HL-60 (cell line): ENCODE results near the gene MCOLN1.
A peak's percentile ranks its signal among the peaks of the same experiment; 100 is the strongest.

Source experiments
- DNase-seq, 2 experiments: peaks; one replicate each; pipeline ENCODE4 v3.0.0-alpha.2; 2010 to 2020; ENCODE audit warnings: low read depth in 1 of 2, low spot score in 1 of 2
- H3K27ac ChIP-seq: fragments of 250-450 bp; sonication (Bioruptor Pico); replicated peaks from 2 replicates; pipeline ENCODE4 v1.5.1; 2020; ENCODE audit warnings: mild to moderate bottlenecking, moderate library complexity
- H3K27me3 ChIP-seq: fragments of 250-450 bp; sonication (Bioruptor Pico); 2 replicates; pipeline ENCODE4 v1.5.1; 2021; ENCODE audit warnings: mild to moderate bottlenecking, moderate library complexity; ENCODE audit not compliant: insufficient read depth, poor library complexity, severe bottlenecking
- H3K4me3 ChIP-seq: replicated peaks from 2 replicates; pipeline ENCODE4 v1.5.1; 2011; ENCODE audit warnings: mild to moderate bottlenecking, control low read depth, low read length; ENCODE audit not compliant: insufficient read depth
- GABPA ChIP-seq: IDR thresholded peaks from 2 replicates; pipeline ENCODE4 v1.6.1; 2012; ENCODE audit warnings: low read depth
- POLR2AphosphoS5 ChIP-seq: IDR thresholded peaks from 2 replicates; pipeline ENCODE4 v1.6.1; 2012; ENCODE audit warnings: low read depth
- REST ChIP-seq: IDR thresholded peaks from 2 replicates; pipeline ENCODE4 v1.6.1; 2012; ENCODE audit warnings: low read depth; ENCODE audit not compliant: insufficient replicate concordance
- SPI1 ChIP-seq: IDR thresholded peaks from 2 replicates; pipeline ENCODE4 v1.6.1; 2012; ENCODE audit warnings: low read depth, mild to moderate bottlenecking, borderline replicate concordance
- TF ChIP-seq, protein P1 (sequence below): IDR thresholded peaks from one replicate; pipeline ENCODE4 v1.5.1; 2011; ENCODE audit warnings: low read length, control low read depth, inconsistent platforms; ENCODE audit not compliant: insufficient read depth

The MCOLN1 gene

DNA sequence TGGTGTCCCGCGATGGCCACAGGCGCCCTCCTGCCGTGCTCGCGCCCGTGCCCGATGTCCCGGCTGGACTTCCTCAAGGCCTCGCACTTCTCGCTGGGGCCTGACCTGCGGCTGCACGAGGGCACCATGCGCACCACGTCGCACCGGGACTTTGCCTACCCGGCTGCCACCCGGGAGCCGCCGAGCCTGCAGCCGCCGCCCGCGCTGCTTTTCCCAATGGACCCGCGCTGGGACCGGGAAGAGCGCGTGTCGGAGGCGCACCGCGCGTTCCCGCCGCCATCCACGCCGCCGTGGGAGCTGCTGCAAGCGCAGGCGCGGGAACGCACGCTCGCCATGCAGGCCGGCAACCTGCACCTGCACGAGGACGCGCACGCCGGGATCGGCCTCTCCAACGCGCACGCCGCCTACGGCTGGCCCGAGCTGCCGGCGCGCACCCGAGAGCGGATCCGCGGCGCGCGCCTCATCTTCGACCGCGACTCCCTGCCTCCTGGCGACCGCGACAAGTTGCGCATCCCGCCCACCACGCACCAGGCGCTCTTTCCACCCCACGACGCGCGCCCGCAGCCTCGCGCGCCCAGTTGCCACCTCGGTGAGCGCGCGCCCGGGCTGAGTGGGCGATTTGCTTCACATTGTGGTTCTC is 21.5 kb upstream of the MCOLN1 start:
- no peak overlapping the region for H3K27ac ChIP-seq
- peak overlapping the region; percentile 31 for H3K4me3 ChIP-seq
- peak in 1 of 2 experiments; percentile 36 for DNase-seq
- TF ChIP-seq GABPA (no peak), POLR2AphosphoS5 (no peak), SPI1 (no peak)
- peaks cover 6% of the 10 kb centered on the region for H3K27me3 ChIP-seq

DNA sequence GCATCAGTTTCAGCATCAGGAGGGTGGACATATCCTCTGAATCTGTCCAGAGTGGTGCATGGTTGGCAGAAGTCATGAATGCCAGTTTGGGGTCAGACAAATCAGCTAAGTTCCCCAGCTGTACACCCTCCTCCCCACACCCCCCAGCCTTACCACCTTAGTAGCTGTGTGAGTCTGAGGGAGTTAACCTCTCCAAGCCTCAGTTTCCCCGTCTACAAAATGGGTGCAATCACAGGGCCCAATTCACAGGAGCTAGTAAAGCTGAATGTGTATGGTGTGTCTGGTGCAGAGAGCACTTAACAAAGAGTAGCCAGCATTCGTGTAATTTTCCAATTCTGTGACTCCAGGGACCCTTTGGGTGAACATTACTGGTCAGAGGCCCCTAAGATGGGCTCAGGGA is 19.9 kb upstream of the MCOLN1 start:
- Histone ChIP-seq H3K27ac (no peak overlapping the region), H3K27me3 (peaks cover 6% of the 10 kb centered on the region), H3K4me3 (no peak overlapping the region)
- no peak for DNase-seq
- TF ChIP-seq POLR2AphosphoS5 (no peak), SPI1 (no peak), REST (no peak), GABPA (no peak)
- TF ChIP-seq, protein P1, sequence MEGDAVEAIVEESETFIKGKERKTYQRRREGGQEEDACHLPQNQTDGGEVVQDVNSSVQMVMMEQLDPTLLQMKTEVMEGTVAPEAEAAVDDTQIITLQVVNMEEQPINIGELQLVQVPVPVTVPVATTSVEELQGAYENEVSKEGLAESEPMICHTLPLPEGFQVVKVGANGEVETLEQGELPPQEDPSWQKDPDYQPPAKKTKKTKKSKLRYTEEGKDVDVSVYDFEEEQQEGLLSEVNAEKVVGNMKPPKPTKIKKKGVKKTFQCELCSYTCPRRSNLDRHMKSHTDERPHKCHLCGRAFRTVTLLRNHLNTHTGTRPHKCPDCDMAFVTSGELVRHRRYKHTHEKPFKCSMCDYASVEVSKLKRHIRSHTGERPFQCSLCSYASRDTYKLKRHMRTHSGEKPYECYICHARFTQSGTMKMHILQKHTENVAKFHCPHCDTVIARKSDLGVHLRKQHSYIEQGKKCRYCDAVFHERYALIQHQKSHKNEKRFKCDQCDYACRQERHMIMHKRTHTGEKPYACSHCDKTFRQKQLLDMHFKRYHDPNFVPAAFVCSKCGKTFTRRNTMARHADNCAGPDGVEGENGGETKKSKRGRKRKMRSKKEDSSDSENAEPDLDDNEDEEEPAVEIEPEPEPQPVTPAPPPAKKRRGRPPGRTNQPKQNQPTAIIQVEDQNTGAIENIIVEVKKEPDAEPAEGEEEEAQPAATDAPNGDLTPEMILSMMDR: no peak

- H3K4me3 ChIP-seq: no peak overlapping the region
- no peak overlapping the region for H3K27ac ChIP-seq
- TF ChIP-seq REST (no peak), POLR2AphosphoS5 (0 out of 2 replicates have a peak, but pooled peaks have one; percentile 18)
- peaks cover 6% of the 10 kb centered on the region for H3K27me3 ChIP-seq
- DNase-seq: peak in 1 of 2 experiments; percentile 61
Measured at GRCh38 chr19:7504684-7505083, 17.7 kb upstream of the MCOLN1 start.

DNA sequence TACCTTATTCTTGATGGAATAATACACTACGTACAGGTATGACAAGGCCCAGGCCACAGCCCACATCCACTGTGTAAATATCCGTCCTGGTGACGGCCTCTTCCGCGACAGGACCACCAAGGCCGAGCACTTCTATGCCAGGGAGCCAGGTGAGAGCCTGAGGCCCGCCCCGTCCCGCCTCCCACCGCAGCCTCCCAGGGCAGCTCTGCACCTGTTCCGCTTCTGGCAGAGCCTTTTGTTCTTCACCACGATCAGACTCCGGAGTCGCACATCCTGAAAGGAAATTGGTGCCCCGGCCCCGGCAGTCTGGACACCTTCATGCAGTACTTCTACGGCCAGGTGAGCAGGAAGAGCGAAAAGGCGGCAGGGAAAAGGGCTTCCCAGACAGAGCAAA is 17.1 kb upstream of the MCOLN1 start:
- DNase-seq: no peak
- Histone ChIP-seq H3K27ac (no peak overlapping the region), H3K27me3 (peaks cover 6% of the 10 kb centered on the region), H3K4me3 (no peak overlapping the region)
- no peak for TF ChIP-seq REST
- TF ChIP-seq, protein P1: no peak
- no peak for TF ChIP-seq SPI1
